Stimulated activated CD4-positive, alpha-beta T cell treated with anti-CD3 and anti-CD28 coated beads, TNF-alpha, amount 100 ng/mL, for 4 hours (primary cell): Measurements from ENCODE around the gene LMTK2.
"Not testable (repeated sequence)": the region's sequence is repeated elsewhere in the genome, so short reads cannot be mapped to it uniquely, and the experiment has no call there.

Experiments
- DNase-seq, 3 experiments: peaks; one replicate each; pipeline ENCODE4 v3.0.0-alpha.2; 2020; ENCODE audit warnings: low read depth in 3 of 3

The LMTK2 gene

DNA sequence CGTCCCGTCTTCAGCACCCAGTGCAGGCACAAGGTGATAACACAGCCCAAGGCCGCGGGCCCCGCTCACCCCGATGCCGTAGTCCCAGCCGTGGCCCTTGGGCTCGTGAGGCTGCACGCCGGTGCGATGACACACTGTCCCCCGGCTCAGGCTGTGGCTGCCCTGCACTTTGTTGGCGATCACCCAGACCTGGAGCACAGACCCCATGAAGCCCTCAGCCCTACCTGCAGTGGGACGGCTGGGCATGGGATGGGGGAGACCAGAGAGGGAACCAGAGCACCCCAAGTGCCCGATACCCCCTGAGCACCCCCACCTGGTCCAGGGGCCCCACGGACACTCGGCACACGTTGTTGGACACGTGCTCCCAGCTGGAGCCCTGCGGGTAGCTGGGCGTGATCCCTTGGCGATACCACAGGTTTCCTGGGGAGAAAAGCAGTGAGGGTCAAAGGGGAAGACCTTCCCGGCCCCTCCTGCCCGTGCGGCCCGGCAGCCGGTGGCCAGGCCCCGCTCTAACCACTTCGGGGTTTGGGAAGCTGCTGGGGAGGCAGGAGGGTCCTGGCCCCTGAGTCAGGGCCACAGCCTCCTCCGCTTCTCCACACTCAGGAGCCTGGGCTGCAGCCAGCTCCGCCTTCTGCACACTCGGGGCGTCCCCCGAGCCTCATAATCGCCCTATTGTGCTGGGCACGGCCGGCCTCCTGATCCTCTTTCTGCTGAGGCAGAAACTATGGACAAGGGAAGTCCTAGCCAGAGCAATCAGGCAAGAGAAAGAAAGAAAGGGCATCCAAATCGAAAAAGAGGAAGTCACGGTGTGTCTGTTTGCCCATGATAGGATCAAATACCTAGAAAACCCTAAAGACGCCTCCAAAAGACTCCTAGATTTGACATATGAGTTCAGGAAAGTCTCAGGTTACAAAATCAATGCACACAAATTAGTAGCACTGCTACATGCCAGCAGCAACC lies 111.2 kb downstream of the LMTK2 start:
- DNase-seq: no peak

DNA sequence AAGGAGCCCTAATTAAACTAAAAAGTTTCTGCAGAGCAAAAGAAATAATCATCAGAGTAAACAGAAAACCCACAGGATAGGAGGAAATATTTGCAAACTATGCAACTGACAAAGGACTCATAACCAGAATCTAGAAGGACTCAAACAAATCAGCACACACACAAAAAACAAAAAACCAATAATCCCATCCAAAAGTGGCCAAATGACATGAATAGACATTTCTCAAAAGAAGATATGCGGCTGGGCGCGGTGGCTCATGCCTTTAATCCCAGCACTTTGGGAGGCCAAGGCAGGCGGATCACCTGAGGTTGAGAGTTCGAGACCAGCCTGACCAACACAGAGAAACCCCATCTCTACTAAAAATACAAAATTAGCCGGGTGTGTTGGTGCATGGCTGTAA lies 112.7 kb downstream of the LMTK2 start:
- DNase-seq: not testable (repeated sequence)

GRCh38 chr7:98221611-98222532 lies 115.2 kb downstream of the LMTK2 start:
- DNase-seq: no peak

DNA sequence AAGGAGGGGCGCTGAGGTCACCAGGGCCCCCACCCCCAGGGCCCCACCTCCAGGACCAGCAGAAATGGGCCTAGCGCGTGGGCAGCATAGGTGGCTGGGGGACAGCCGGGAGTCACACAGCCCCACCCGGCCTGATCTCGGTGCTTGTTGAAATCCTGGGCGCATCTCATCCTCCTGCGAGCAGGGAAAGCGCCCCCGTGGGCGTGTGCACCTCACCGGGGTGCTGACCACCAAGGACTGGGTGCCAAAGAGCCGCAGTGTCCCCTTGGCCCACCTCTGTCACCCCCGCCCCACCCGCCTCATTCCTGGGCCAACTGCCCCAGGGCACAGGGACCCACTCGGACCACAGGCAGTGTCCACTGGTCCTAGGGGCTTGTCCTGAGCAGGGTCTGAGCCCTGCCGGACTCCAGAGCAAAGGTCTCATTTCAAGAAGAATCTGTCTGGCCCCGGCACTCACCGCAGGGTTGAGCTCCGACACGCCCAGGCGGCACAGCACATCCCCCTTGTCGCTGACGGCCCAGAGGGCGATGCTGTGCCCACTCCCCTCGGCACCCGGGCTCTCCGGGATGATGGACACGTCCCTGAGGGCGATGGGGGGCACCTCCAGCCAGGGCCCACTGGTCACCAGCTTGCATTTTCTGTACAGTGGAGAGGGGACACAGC lies 116.0 kb downstream of the LMTK2 start:
- DNase-seq: no peak

DNA sequence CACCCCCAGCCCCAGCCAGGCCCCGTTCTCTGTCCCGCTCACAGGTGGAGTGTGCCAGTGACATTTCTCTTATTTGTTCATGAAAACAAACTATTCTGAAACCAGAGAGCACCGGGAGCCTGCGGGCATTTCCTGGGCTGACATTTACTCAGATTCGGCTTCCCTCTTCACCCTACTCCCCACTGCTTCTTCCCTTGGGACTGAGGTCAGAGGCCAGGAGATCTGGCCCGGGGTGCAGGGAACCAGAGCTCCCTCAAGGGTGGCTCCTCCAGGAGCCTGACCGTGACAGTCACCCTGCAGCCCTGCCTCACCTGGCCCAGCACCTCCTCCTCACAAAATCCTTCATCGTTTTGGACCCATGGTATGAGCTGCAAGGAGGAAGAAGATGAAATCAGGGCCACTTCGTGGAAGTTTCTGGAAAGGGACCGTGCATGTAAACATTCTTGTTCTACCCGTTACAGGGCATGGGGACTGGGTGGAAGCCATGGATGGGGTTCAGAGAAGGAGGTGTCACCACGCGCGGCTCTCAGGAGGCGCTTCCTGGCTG lies 116.8 kb downstream of the LMTK2 start:
- no peak for DNase-seq

DNA sequence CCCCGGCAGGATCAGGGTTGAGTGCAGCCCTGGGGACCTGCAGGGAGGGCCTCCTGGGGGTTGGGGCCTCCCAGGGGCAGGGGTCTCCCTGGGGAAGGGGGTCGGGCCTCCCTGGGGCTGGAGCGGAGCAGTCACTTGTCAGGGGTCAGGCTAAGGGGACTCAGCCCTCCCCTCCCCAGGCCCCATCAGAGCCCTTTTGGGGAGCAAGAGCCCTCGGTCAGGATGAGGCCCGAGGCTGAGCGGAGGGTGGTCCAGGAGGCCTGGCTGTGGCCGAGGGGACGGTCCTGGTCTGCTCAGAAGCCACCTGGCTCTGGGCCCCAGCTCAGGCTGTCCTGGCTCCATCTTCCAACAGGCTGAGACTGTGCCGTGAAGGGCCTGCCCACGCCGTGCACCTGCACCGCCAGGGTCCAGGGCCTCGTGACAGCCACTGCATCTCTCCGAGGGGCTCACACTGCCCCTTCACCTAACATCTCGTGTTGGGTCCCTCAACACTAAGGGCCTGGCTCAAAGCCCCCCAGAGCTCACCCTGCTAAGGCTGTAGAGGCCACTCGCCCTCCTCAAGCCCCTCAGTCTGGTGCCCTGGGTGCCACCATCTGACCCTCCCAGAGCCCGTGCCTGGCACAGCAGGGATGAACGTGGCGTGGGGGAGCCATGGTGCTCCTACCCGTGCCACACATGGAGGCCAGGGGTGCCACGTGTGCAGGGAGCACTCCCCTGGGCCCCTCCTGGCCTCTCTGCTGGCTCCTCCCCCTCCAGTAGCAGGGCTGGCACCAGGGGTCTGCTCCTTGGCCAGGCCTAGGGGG lies 117.4 kb downstream of the LMTK2 start:
- no peak for DNase-seq

GRCh38 chr7:98224701-98225181 lies 118.1 kb downstream of the LMTK2 start:
- no peak for DNase-seq

GRCh38 chr7:98225913-98226614 lies 119.4 kb downstream of the LMTK2 start:
- DNase-seq: no peak

GRCh38 chr7:98227939-98228338 lies 121.3 kb downstream of the LMTK2 start:
- no peak for DNase-seq

DNA sequence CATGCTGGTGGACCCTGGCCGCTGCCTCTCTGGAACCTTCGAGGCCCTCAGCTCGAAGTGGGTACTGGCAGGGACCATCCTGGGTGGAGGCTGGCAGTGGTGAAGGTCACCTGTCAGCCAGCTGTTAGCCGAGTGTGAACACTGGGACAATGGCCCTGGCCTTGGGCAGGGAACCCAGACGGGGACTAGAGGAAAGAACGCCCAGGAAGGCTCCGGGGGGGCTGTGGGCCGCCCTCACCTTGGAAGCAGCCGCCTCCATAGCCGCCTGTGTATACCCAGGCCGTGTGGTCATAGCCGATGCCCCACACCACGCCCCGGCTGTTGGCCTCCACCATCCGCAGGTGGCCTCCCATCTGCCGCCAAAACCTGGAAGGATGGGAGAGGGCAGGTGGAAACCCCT lies 122.1 kb downstream of the LMTK2 start:
- no peak for DNase-seq

DNA sequence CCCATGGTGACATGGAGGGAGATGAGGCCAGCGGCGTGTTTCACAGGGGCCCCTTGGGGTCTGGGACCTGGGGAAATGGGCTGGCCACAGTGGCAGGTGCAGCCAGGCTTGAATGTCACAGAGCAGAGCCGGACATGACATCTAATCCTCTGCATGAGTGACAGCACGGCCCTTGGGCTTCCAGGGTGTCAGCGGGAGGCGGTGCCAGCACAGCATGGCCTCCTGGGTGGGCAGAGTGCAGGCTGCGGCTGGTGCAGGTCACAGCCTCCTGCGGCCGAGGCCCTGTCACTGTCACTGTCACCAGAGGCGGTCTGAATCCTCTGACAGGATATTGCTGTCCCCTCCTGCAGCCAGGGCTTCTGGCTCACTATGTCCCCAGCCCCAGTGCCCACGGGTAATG lies 122.8 kb downstream of the LMTK2 start:
- DNase-seq: no peak

DNA sequence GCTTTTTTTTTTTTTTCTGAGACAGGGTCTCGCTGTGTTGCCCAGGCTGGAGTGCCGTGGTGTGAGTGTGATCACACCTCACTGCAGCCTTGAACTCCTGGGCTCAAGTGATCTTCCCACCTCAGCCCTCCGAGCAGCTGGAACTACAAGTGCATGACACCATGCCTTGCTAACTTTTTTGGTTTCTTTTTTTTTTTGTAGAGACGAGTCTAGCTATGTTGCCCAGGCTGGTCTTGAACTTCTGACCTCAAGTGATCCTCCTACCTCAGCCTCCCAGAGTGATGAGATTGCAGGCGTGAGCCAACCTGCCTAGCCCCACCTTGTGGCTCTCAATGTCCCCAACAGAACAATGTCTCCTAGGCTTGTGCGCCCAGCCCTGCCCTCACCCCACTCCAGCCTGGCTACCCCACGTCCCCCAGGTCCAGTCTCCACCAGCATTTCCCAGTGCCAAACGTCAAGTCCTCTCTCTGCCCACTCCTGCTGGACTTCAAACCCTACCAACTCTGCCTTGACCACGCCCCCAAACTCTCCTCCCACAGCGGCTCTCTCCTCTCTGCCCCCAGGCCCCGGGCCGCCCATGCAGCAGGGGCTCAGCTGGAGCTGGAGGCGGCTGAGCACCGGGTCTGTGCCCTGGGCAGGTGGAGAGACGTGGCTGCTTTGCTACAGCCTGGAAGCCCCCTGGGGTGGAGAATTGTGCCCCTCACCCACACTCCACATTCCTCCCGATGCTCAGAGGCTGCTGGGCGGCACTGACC lies 123.5 kb downstream of the LMTK2 start:
- no peak for DNase-seq

DNA sequence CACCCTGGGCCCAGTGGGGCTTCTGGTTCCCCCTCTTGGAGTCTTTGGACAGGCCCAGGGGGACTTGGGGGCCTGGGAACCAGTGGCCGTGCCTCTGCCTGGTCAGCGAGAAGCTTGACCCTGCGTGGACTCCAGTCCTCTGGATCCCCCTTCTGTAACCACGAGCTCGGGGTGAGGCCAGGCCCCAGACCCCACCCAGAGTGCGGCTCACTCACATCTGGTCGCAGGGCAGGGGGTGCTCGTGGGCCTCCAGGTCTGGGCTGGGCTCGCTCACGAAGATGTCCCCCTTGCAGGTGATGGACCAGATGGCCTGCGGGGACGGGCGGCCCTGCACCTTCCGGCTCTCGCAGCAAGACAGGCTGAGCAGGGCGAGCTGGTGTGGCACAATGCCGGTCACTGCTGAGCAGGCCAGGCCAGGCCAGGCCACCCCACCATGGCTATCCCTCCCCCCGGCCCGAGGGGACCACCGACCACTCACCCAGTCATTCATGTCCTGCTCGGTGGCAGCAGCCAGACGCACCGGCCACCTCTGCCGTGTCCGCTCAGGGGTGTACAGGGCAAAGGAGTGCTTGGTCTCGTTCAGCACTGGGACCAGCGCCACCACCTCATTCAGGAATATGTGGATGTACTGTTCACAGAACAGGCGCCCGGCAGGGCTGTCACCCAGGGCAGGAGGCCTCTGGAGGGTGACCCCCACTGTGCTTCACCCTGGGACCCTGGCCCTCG lies 124.2 kb downstream of the LMTK2 start:
- no peak for DNase-seq

GRCh38 chr7:98231493-98232262 lies 125.0 kb downstream of the LMTK2 start:
- DNase-seq: no peak

- no peak for DNase-seq
Measured at GRCh38 chr7:98232263-98232585, 125.6 kb downstream of the LMTK2 start.

DNA sequence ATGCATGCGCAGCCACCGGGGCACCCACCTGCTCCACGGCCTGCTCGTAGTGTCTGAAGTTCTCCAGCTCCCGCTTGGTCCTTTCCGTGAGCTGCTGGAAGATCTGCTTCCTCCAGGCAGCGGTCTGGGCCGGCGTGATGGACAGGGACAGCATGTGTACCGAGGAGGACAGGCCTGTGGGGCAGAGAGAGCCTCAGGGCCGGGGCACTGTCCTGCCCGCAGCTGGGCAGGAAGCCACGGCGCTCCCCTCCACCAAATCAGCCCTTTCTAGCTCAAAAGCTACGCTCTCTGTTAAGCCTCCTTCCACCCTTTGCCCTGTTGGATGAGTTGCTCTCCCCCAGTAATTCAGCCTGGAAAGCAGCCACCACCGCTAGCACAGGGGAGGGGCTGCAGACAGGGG lies 126.1 kb downstream of the LMTK2 start:
- DNase-seq: no peak

GRCh38 chr7:98233219-98234070 lies 126.8 kb downstream of the LMTK2 start:
- no peak for DNase-seq
